ENCODE data around the gene DICER1.
"Not testable (repeated sequence)": the region's sequence is repeated elsewhere in the genome, so short reads cannot be mapped to it uniquely, and the experiment has no call there.

Gene DICER1

GRCh38 chr14:95185033-95185766 is 27.9 kb upstream of the DICER1 start:
- DNase-seq = peak; percentile 4

- DNase-seq = no peak
These were observed 27.1 kb upstream of the DICER1 start for GRCh38 chr14:95184413-95184790.

GRCh38 chr14:95183532-95184412 is 26.4 kb upstream of the DICER1 start:
- DNase-seq = no peak

- DNase-seq = no peak
These were observed 25.8 kb upstream of the DICER1 start for GRCh38 chr14:95183082-95183481.

GRCh38 chr14:95182379-95182778 is 25.1 kb upstream of the DICER1 start:
- no peak for DNase-seq

- DNase-seq = no peak
These were observed 23.8 kb upstream of the DICER1 start for GRCh38 chr14:95180966-95181741.

- DNase-seq = not testable (repeated sequence)
These were observed 18.3 kb upstream of the DICER1 start for GRCh38 chr14:95175670-95176069.

GRCh38 chr14:95174184-95174792 is 17.0 kb upstream of the DICER1 start:
- no peak for DNase-seq

- no peak for DNase-seq
These were observed 16.2 kb upstream of the DICER1 start for GRCh38 chr14:95173518-95173917.

- no peak for DNase-seq
These were observed 9.8 kb upstream of the DICER1 start for GRCh38 chr14:95167177-95167576.

- no peak for DNase-seq
These were observed 8.2 kb upstream of the DICER1 start for GRCh38 chr14:95165517-95165916.

- no peak for DNase-seq
These were observed 7.2 kb upstream of the DICER1 start for GRCh38 chr14:95164506-95164905.

- no peak for DNase-seq
These were observed 6.3 kb upstream of the DICER1 start for GRCh38 chr14:95163666-95164065.

GRCh38 chr14:95163132-95163531 is 5.8 kb upstream of the DICER1 start:
- DNase-seq = no peak

- DNase-seq = no peak
These were observed 5.3 kb upstream of the DICER1 start for GRCh38 chr14:95162641-95163040.

- no peak for DNase-seq
These were observed 342 bp downstream of the DICER1 start for GRCh38 chr14:95157048-95157326.

- DNase-seq = peak; percentile 38
These were observed 925 bp downstream of the DICER1 start for GRCh38 chr14:95156161-95157047.

- no peak for DNase-seq
These were observed 2.3 kb downstream of the DICER1 start for GRCh38 chr14:95155045-95155444.

GRCh38 chr14:95153866-95154265 is 3.5 kb downstream of the DICER1 start:
- no peak for DNase-seq

- DNase-seq = no peak
These were observed 5.8 kb downstream of the DICER1 start for GRCh38 chr14:95151561-95151960.

- DNase-seq = no peak
These were observed 6.4 kb downstream of the DICER1 start for GRCh38 chr14:95150910-95151309.

- DNase-seq = no peak
These were observed 7.9 kb downstream of the DICER1 start for GRCh38 chr14:95149441-95149840.
